ENCODE measurements around the gene ZDHHC19.

The ZDHHC19 gene

DNA sequence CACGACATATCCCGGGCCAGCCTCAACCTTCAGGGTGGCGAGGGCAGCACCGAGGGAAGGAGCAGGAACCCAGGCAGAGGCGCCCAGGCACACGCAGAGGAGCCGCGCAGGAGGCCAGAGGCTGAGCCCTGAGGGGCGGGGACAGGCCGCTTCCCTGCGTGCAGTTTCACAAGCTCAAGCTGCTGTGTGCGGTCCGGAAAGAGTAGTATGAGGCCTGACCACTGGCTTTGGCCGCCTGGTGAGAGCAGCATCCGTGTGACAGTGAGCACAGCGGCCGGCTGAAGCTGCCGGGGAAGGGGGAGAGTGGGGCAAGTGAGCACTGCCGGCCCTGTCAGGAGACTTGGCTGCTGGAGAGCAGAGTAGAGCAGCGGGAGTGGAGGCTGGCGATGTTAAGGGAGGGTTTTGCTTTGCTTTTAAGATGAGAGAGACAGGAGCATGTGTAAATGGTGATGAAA is 8.7 kb downstream of the ZDHHC19 start:
- TF ChIP-seq, protein P1, sequence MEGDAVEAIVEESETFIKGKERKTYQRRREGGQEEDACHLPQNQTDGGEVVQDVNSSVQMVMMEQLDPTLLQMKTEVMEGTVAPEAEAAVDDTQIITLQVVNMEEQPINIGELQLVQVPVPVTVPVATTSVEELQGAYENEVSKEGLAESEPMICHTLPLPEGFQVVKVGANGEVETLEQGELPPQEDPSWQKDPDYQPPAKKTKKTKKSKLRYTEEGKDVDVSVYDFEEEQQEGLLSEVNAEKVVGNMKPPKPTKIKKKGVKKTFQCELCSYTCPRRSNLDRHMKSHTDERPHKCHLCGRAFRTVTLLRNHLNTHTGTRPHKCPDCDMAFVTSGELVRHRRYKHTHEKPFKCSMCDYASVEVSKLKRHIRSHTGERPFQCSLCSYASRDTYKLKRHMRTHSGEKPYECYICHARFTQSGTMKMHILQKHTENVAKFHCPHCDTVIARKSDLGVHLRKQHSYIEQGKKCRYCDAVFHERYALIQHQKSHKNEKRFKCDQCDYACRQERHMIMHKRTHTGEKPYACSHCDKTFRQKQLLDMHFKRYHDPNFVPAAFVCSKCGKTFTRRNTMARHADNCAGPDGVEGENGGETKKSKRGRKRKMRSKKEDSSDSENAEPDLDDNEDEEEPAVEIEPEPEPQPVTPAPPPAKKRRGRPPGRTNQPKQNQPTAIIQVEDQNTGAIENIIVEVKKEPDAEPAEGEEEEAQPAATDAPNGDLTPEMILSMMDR (IDR thresholded peaks at IDR 0.05), result no peak
- Histone ChIP-seq H3K27ac (no peak overlapping the region), H3K4me1 (peaks cover 0 to 5% (median 0%) of the 10 kb centered on the region in 4 donors), H3K36me3 (no peaks in the 10 kb centered on the region), H3K4me3 (no peak overlapping the region), H3K27me3 (peaks cover 0 to 41% of the 10 kb centered on the region in 2 donors), H3K9me3 (no peaks in the 10 kb centered on the region)
- peak in 1 of 2 donors; percentile 51 for DNase-seq
- intact Hi-C loops (cut with DNase I; ENCODE audit: low total_unique reads), result no loop called here

DNA sequence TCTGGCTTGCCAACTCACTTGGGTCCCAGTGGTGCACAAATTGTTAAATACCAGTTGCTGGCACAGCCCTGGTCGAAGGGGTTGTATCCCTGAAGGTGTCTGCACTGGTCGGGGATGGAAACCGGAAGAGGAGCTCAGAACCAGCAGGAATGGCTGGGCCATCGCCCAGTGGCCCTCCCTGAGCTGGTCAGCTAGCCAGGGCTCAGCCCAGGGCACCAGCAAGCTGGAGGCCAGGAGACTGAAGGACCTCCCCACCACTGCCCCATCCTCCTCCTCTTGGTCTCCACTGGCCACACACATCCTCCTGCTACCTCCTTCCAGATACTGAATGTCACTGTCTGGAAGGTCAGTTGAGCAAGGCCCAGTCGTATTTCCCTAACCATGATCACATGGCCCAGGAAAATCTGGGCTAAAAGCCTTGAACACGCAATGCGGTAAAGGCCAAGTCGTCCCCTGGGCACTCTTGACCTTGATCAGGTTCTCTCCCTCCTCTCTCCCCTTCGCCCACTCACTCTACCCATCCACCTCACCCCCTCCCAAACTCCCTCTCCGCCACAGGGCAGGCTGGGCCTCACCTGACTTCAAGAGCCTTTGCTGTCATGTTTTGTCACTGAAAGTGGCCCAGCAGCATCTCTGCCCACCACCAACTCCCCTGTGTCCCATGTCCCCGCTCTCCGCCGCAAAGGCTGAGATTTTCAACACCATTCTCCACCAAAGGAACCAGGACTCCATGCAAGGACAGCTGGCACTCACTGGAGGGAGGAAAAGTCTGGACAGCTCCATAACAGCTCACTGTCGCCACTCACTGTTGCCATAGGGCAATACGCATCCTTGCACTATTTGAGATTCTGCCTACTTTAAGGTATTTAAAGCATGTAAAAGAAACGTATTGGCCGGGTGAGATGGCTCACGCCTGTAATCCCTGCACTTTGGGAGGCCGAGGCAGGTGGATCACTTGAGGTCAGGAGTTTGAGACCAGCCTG is 12.1 kb downstream of the ZDHHC19 start:
- no peak for DNase-seq
- Histone ChIP-seq H3K4me1 (no peaks in the 10 kb centered on the region), H3K27me3 (peaks cover 0 to 16% of the 10 kb centered on the region in 2 donors), H3K9me3 (no peaks in the 10 kb centered on the region), H3K27ac (no peak overlapping the region), H3K36me3 (no peaks in the 10 kb centered on the region), H3K4me3 (no peak overlapping the region)
- TF ChIP-seq, protein P1 (IDR thresholded peaks at IDR 0.05), result no peak
- intact Hi-C loops (cut with DNase I; ENCODE audit: low total_unique reads), result no loop called here

DNA sequence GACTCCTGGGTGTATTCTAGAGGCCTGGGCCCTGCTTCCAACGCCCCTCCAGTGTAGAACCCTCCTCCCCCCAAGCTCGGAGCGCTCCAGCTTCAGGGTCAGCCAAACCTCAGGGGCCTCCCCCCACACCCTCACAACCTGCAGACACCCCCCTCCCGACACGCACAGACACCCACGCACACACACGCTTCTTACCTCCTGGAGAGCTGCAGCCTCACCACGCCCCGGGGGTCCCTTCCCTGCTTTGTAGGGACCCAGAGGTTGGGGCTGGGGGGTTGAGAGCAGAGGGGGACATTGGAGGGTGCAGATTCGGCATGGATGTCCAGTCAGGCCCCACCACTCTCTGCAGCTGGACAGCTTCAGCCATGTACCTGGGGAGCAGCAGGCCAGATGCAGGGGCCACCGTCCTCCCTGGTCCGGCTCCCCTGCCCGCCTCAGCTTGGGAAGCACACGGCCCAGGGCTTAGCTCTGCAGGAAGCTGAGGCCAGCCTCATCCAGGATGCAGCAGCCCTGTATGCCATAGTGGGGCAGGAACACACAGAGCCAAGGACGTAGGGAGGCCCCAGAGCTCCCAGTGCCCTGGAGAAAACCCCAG is 13.0 kb downstream of the ZDHHC19 start:
- H3K4me3 ChIP-seq, result no peak overlapping the region

DNA sequence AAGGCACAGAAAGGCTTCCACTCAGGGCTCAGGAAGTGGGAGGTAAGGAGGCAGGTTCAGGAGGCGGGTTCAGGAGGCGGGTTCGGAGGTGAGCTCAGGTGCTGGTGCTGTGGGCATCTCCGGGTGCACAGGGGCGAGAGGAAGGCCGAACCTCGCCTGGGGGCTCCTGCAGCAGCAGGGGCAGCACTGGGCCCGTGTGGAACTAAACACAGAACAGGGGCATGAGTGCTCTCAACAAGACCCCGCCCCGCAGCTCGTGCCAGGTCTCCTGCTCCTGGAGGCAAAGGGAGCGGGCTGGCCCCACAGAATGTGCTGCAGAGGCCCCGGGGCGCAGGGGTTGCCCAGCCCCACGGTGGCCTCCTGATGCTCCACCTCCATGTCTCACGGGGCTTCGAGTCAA is 13.7 kb downstream of the ZDHHC19 start:
- DNase-seq, result no peak
- H3K27me3 ChIP-seq, result peaks cover 0 to 3% of the 10 kb centered on the region in 2 donors
- TF ChIP-seq, protein P1 (IDR thresholded peaks at IDR 0.05), result no peak
- H3K9me3 ChIP-seq, result no peaks in the 10 kb centered on the region
- H3K36me3 ChIP-seq, result no peaks in the 10 kb centered on the region
- no peak overlapping the region for H3K4me3 ChIP-seq
- no peak overlapping the region for H3K27ac ChIP-seq
- H3K4me1 ChIP-seq, result no peaks in the 10 kb centered on the region
- intact Hi-C loops (cut with DNase I; ENCODE audit: low total_unique reads), result loop anchor here (2.0 kb wide), 1 partner anchor 123 kb away; no protein-coding TSS in a partner anchor

More for the DNA sequence above, 13.0 kb downstream of the ZDHHC19 start:
- Histone ChIP-seq H3K27me3 (peaks cover 0 to 8% of the 10 kb centered on the region in 2 donors), H3K9me3 (no peaks in the 10 kb centered on the region), H3K27ac (no peak overlapping the region), H3K36me3 (no peaks in the 10 kb centered on the region), H3K4me1 (no peaks in the 10 kb centered on the region)
- no peak for DNase-seq
- TF ChIP-seq, protein P1 (IDR thresholded peaks at IDR 0.05), result no peak
- intact Hi-C loops (cut with DNase I; ENCODE audit: low total_unique reads), result no loop called here

DNA sequence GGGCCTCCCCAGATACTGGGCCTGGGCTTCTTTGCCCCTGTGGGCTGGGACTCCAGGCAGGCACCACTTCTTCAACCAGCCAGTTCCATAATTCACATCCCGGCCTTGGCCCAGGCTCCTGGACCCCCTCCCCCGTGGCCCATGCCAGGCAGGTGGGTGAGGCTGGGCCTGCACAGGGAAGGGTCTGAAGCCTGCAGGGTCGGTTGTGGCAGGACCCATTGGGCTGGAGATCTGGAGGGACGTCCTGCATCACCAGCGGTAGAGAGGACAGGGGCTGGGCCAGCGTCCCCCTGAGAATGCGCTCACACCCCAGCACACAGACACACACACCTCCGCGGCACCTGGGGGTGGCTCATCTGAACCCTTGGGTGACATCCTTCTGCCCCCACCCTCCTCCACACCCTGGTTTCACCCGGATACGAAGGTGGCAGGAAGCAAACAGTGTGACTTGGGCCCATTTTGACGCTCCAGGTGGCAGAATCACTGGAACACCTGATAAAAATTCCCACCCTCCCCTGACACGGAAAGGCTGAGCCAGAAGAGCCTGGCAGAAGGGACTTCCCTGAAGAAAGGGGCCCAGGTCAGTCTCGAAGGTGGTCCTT is 15.4 kb downstream of the ZDHHC19 start:
- no peaks in the 10 kb centered on the region for H3K4me1 ChIP-seq
- intact Hi-C loops (cut with DNase I; ENCODE audit: low total_unique reads), result loop anchor here (2.0 kb wide), 1 partner anchor 121 kb away; no protein-coding TSS in a partner anchor
- no peaks in the 10 kb centered on the region for H3K36me3 ChIP-seq
- no peak overlapping the region for H3K27ac ChIP-seq
- no peaks in the 10 kb centered on the region for H3K27me3 ChIP-seq
- no peaks in the 10 kb centered on the region for H3K9me3 ChIP-seq
- TF ChIP-seq, protein P1 (IDR thresholded peaks at IDR 0.05), result no peak
- no peak overlapping the region for H3K4me3 ChIP-seq
- no peak for DNase-seq

All from tibial artery (tissue), 4 donors.